Activated T-cell treated with anti-CD3 and anti-CD28 coated beads for 24 hours (primary cell): Measurements from ENCODE around the gene SPHK2.
A peak's percentile ranks its signal among the peaks of the same experiment; 100 is the strongest.
"Not testable (repeated sequence)": the region's sequence is repeated elsewhere in the genome, so short reads cannot be mapped to it uniquely, and the experiment has no call there.

Source experiments
- DNase-seq: peaks from one replicate; pipeline ENCODE4 v3.0.0-alpha.2; 2020; ENCODE audit warnings: low read depth

The SPHK2 gene

DNA sequence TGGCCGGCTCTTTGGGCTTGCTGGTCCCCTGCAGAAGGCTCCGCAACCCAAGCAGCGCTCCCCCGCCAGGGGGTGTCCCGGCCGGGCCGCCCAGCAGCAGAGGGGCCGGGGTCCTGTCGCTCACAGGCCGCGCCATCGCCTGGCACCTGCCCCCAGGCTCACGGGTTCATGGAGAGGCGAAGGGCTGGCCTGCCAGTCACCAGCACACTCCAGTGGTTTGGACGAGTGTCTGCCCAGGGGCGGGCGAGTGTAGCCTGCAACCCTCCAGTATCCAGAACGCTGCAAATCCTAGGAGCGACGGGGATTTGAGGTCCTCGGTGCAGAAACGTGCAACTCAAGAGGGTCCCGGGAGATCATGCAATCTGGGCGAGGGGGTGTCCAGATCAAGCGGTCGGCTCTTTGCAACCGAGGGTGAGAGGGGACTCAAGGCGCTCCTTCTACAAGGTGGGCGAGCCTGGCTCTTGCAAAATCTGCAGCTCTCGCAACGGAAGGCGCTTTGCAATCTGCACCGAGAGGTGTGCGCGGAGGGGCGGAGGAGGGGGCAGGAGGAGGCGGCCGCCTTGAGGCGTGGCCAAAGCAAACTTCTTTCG, 17.6 kb downstream of the SPHK2 start, which contains the start of gene DBP:
Gene DBP, minus strand, starts transcription at position 521 of the 590 bp plus-strand sequence. Its CDS starts 385 bp downstream, at position 136.
- DNase-seq = no peak

DNA sequence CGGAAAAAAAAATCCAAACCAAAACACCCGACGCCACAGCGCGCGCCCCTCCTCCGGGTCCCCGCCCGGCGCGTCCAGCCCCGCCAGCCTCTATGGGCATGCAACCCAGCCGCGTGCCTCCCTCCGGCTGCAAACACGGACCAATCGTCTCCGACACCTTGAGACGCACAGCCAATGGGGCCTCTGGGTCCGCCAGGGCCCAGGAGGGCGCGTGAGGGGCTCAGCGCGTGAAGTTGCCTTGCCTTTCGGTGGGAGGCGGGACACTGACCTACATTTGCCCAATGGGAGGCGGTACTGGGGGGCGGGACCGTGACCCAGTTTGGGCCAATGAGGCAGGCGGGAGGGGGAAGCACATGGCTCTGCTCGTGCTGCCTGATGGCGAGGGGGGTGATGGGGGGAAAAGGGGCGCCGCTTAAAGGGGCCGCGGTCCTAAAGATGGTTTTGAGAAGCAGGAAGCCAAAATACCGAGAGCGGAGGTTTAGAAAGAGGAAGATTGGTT, 18.2 kb downstream of the SPHK2 start:
- DNase-seq = peak; percentile 99

DNA sequence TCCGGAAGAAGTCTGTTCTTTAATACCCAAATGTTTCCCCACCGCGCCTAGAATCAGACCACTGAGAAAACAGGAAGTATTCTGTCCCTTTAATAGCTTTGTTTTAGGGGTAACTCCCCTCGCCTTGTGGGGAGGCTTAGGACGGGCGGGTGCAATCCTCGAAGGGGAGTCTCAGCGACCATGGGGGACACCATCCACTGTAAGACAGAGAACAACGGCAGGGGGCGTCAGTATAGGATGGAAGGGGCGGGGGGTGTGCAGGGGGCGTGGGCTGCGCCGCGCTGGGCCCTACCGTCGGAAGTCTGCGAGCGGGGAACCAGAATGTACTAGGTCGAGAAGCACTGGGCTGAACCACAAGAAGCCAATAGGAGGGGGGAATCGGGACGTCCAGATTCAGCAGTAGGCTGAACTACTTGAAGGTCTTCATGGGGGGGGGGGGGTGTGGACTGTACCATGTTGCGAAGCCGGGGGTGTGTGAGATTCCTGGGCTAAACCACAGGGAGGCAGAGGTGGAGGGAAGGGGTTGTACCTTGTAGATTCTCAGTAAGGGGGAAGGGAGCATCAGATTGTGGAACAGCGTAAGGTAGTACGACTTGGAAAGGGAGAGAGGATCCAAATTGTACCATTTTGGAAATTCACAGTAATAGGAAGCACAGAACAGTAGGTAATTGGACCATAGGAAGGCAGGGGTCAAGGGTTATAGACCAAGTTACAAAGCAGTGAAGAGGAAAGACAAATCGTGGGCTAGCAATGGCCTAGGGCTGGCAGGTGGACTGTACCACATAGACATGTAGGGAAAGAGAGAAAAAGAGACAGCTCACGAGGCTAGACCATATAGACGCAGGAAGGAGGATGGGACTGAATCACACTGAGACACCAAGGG, 18.9 kb downstream of the SPHK2 start:
- DNase-seq = peak; percentile 75

DNA sequence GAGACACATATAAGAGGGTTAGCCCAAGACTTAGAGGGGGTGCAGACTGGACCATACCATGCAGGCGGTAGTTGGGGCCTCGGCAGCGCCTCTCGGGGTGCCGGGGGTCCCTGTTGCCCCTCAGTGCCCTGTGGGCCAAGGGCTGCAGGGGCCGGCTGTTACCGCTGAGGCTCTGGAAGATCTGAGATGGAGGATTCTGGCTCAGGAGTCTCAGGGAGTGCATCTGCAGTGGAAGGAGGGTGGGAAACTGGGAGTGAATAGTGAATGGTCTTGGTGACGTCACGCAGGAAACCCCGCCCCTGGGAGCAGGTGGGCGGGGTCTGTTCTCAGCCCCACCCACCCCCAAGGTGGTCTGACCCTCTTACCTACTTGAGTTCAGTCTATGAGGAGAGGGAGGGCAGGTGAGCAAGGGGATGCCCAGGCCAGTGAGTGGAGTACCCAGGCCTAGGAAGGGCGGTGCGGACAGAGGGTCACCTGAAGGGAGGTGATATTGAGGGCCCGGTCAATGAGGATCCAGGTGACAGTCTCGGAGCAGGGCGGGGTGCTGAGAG, 19.6 kb downstream of the SPHK2 start:
- no peak for DNase-seq

DNA sequence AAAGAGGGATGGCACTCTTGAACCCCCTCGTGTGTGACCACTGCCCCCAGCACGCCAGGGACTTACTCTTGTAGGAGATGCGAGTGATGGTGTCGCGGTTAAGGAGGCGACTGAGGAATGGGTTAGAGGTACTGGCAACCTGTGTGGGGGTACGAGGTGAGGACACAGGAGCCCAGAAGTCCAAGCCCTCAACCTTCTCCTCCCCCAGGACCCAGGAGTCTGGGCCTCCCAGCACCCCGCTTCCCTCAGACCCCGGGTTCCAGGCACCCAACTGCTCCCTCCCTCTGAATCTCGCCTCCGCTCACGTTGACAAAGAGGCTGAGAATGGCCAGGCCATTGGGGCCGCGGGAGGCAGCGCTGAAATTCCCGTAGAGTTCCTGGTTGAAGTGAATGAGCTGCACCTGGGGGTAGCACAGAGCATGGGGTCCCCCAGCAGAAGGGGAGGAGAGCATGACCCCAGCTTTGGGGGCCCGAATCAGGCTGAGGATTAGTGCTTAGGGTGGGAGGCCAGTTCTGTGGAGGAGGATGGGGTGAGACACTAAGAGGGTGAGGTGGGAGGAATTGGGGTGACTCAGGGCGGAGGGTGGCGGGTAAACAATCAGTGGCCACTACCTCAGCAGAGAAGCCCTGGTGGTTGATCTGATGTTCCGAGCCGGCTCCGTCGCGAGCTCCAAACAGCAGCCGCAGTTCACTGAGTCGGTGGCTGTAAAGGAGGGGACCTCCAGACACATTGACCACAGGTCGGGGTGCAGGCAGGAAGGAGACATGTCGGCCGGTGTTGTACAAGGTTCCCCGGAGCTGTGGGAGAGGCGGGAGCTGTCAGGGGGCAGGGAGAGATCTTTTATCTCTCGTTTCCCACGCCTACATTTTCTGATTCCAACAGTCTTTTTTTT, 20.4 kb downstream of the SPHK2 start:
- no peak for DNase-seq

DNA sequence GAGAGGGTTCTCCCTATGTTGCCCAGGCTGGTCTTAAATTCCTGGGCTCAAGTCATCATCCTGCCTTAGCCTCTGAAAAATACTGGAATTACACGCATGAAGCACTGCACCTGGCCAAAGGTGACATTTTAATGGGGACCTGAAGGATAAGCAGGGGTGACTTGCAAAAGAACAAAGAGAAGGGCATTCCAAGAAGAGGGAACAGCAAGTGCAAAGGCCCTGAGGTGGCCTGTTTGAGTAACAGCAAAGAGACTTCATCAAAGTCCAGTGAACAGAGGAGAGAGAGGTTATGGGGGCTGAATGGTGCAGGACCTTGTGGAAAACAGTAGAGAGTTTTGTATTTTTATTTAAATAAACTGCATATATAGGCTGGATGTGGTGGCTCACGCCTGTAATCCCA, 22.5 kb downstream of the SPHK2 start:
- no peak for DNase-seq

DNA sequence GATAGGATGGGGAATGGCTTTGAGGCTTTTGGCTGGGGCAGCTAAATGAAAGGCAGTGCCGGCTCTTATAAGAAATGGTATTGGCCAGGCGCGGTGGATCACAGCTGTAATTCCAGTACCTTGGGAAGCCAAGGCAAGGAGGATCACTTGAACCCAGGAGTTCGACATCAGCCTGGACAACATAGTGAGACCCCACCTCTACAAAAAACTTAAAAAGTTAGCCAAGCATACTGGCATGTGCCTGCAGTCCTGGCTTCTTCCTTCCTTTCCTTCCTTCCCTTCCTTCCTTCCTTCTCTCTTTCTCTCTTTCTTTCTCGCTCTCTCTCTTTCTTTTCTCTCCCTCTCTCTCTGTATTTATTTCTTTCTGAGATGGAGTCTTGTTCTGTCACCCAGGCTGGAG, 23.6 kb downstream of the SPHK2 start:
- DNase-seq = no peak

DNA sequence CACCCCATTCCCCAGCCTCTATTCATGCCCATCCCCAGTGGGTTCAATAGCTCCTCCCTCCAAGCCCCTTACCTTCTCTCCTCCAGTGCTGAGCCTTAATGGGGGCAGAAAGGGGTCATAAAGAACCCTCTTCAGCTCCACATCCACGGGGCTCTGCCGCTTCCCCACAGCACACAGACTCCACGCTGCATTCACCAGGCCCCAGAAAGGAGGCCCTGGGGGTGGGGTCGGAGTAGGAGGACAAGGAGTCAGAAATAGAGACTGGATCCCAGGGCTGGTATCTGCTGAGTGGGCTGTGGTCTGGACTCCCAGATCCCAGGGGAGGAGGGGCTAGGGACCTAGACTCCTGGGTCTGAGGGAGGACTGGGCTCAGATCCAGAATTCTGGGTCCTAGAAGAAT, 25.0 kb downstream of the SPHK2 start:
- no peak for DNase-seq

DNA sequence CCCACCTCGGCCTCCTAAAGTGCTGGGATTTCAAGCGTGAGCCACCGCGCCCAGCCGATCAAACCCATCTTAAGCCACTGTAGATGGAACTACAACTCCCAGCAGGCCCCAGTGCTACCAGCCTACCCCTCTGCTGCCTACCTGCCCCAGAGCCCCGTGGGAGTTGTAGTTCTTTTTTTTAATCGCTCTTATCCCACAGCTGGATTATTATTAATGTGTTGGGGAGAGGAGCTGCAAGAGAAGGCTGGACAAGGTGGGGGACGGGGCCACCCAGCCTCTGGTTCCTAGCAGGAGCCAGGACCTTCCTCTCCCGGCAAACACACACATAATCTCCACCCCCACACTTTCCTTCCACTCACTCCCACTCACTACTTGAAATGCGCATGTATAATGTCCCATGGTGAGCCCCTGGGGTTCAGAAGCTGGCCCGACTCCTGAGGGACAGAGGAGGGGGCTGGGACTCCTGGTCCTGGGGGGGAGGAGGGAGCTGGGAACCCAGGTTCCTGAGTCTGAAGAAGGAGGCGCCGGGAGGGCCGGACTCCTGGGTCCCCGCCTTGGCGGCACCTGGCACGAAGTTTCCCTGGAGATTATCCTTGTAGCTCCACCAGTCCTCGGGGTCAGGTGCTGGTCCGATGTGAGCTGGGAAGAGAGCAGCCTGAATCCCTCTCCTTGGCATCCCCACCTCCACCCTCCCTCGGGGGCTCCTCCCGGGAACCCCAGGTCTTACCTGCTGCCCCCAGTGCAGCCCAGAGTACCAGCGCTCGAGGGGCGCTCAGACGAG, 25.7 kb downstream of the SPHK2 start:
- peak; percentile 66 for DNase-seq

DNA sequence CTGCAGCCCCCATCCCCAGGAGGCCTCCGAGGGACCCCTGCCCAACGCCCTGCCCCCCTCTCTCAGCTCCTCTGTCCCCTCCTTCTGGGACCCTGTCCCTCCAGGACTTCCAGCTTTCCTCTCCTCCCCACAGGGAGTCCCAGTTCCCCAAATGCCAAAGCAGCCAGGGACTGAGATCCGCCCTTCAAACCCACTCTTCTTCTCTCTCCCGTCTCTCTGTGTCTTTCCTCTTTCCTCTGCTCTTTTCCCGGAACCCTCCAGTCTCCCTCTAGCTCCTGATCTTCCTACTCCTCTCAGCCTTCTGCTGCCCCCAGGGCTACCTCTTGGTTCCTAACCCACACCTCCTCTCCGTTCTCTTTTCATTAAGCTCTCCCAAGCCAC, 26.3 kb downstream of the SPHK2 start:
- no peak for DNase-seq

DNA sequence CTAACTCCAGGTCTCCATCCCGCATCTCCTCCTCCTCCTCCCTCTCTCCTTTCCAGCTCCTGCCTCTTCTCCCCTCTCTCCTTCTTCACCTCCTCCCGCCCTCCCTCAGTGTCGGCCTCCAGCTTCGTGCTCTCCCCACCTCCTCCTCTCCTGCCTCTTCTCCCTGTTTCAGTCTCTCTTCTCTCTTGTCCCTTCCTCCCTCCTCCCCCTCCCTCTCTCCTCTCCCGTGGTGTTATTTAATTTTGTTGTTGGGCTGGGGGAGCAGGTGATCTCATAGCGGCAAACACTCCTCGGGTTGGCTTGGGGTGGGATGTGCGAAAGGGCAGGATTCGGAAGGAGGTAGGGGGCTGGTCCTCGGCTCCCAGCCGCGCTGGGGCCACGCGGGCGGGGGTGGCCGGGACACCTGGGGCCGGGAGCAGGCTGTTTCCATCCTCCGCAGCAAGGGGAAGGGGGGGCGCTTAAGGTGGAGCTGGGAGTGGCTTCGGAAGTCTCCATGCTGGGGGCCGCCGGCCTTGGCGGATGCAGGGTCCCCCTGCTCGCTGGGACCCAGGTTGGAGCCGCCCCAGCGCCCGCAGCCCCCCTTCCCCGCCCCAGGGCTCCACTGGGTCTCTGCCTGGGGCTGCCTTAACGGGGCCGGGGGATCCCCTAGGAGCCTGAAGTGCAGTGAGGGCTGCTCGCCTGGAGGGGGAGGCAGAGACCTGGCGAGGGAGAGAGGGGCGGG, 26.9 kb downstream of the SPHK2 start, which contains the start of gene CA11:
Gene CA11, minus strand, starts transcription at position 187 of the 721 bp plus-strand sequence. CDS start 555 bp downstream, outside the sequence.
- peak; percentile 86 for DNase-seq

DNA sequence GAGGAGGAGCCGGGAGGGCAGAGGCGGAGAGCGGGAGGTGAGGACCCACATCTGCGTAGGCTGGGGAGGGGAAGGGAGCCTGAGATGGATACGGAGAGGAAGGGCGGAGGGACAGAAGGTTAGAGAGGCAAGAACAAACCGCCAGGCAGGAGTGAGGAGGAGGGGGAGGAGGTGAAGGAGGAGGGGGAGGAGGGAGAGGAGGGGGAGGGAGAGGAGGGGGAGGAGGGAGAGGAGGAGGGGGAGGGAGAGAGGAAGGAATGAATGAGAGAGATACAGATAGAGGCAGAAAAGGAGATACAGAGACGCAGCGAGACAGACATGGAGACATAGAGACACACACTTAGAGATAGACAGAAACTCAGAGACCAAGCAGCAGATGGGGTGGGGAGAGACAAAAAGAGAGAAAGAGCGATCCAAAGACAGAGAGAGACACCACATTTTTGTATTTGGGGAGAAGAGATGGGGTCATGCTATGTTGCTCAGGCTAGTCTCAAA, 27.5 kb downstream of the SPHK2 start:
- no peak for DNase-seq

DNA sequence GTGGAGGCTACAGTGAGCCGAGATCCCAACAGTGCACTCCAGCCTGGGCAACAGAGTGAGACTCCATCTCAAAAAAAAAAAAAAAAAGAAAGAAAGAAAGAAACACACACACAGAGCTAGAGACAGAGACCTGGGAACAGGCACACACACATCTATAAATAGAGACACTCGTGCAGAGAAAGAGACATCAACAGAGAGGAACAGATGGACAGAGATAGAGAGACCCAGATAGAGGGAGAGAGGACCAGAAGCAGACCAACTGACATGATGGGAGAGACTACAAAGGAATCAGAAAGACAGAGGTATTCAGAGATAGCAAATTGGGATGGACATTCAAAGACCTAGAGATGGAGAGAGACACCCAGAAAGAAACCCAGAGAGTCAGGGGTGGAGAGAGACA, 28.8 kb downstream of the SPHK2 start:
- DNase-seq = no peak

DNA sequence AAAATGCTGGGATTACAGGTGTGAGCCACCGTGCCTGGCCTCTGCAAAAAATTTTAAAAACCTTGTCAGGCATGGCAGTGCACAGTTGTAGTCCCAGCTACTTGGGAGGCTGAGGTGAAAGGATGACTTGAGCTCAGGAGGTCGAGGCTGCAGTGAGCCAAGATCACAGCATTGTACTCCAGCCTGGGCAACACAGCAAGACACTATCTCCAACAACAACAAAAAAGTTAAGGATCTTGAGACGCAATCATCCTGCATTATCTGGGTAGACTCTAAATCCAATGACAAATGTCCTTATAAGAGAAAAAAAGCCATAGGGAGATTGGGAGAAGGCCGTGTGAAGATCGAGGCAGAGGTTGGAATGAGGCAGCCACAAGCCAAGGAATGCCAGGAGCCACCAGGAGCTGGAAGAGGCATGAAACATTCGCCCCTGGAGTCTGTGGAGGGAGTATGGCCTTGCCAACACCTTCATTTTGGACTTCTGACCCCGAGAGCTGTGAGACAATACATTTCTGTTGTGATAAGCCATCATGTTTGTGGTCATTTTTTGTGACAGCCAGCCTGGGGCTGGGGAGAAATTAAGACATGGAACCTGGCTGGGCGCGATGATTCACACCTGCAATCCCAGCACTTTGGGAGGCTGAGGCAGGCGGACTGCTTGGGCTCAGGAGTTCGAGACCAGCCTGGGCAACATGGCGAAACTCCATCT, 31.8 kb downstream of the SPHK2 start:
- DNase-seq = no peak

DNA sequence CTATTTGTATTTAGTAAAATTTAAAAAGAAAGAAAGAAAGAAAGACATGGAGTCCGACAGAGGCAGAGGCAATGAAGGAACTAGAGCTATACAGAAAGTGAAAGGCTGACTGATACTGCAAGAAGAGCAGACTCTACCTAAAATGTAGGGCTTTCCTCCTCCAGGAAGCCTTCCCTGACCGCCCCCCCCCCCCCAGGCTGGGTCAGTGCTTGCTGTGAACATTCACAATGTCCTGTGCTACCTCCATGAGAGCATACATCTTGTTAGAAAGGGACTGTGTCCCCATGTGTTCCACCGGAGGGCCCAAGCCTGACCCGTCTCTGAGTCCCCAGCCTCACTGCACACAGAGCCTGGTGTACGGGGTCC, 32.4 kb downstream of the SPHK2 start:
- DNase-seq = no peak

DNA sequence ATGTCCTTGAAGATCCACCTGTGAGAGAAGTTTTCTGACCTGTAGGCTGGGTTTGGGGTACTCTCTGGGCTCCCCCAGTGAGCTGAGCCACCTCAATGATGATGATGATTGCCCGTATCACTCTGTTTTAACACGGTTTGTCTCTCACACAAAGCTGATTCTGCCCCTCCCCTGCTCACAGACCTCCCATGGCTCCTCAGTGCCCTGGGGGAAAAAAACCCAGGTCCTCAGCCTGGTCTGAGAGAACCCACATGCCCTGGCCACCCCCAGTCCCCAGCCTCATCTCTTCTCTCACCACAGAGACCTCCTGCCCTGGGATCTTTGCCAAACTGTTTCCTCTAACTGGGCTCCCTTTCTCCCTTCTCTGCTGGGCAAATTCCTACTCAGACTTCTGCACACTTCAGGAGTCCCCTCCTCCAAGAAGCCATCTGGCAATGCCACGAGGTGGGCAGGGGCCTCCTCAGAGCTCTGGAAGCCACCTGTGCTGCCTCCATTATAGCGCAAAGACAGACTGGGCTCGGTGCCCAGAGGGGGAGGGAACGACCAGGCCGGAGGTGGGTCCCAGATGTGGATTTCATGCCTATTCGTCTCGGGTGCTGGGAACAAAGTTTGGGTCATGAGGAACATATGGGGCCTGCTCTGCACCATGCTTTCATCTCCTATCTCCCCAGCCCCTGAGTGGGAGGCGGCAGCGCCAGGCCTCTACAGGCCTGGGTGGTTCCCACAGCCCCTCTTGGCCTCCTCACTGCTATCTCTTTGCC, 35.2 kb downstream of the SPHK2 start:
- DNase-seq = no peak

DNA sequence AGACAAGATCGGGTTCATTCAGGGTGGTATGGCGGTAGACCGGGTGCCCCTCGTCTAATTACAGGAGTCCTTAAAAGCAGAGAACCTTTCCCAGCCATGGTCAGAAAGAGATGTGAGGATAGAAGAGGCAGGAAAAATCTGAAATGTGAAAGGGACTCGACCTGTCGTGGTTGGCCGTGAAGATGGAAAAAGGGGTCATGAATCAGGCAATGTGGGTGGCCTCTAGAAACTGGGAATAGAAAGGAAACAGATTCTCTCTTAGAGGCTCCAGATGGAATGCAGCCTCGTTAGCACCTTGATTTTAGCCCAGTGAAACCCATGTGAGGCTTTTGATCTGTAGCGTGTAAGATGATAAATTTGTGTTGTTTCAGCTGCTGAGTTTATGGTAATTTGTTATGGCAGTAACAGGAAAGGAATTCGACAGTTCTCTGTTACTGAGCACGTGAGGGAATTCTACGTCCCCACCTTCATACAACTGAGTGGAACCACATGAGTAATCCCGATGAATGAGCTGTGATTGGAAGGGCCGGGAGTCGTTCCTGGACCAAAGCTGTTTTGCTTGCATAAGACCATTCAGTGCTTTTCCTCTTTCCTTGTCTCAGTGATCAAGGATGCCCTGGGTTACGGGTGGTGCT, 37.7 kb downstream of the SPHK2 start:
- no peak for DNase-seq

DNA sequence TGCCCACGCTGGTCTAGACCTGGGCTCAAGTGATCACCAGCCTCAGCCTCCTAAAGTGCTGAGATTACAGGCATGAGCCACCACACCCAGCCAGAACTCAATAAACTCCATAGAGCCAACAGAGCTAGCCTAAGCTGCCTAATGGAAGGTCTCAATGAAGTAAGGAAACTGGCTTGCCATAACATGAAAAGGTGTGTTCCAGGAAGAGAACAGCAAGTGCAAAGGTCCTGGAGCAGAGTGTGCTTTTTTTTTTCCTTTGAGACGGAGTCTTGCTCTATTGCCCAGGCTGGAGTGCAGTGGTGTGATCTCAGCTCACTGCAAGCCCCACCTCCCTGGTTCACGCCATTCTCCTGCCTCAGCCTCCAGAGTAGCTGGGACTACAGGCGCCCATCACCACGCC, 38.5 kb downstream of the SPHK2 start:
- DNase-seq = not testable (repeated sequence)
